T-helper 9 cell (primary cell): Measurements from ENCODE around the gene ERN1.

Experiments used
- DNase-seq: peaks from one replicate; pipeline ENCODE4 v3.0.0-alpha.2; 2020

The ERN1 gene

GRCh38 chr17:64107500-64108236 lies 22.3 kb downstream of the ERN1 start:
- DNase-seq = no peak

DNA sequence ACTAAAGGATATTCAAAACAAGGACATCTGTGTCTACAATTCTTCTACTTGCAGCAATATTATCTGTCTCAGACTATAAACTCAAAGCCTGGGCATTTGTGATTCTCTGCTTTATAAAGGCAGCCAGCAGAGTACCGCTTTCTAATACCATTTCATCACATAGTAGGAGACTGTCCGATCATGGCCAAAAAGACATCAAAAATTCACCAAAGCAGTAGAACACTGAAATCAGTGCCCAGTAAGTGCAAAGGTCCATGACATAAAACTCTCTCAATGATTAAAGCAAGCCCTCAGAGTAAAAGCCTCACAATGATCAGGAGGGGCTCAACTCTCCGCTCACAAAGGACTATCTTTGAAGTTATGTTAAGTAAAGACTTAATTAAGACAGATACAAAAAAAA lies 23.0 kb downstream of the ERN1 start:
- DNase-seq = no peak

DNA sequence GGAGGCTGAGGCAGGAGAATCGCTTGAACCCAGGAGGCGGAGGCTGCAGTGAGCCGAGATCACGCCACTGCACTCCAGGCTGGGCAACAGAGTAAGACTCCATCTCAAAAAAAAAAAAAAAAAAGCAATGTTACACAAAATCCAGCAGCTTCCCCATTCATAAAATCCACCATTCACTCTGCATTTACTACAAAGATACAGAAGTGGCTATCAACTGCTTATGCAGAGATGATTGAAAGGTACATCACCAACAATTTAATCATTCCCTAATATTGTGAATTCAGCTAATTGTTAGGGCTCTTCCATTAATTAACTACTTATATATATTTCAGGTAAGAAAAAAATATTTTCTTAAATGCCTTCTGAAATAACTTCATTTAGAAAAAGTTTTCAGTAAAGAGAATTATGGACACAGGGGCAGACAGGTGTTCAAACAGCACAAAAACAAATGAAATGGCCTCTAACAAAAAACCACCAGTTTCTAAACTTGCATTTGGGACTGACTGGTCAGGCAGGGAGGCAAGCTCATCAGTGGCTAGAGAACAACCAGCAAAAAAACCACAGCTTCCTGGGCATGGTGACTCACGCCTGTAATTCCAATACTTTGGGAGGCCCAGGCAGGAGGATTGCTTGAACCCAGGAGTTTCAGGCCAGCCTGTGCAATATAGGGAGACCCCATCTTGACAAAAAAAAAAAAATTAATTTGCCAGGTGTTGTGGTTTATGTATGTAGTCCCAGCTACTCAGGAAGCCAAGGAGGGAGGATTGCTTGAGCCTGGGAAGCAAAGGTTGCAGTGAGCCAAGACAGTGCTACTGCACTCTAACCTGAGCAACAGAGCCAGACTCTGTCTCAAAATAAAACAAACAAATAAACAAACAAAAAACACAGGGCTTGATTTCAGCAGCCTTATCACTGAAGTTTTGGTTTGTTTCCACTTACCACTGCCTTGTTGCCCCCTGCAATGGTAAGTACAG lies 26.3 kb downstream of the ERN1 start:
- no peak for DNase-seq

DNA sequence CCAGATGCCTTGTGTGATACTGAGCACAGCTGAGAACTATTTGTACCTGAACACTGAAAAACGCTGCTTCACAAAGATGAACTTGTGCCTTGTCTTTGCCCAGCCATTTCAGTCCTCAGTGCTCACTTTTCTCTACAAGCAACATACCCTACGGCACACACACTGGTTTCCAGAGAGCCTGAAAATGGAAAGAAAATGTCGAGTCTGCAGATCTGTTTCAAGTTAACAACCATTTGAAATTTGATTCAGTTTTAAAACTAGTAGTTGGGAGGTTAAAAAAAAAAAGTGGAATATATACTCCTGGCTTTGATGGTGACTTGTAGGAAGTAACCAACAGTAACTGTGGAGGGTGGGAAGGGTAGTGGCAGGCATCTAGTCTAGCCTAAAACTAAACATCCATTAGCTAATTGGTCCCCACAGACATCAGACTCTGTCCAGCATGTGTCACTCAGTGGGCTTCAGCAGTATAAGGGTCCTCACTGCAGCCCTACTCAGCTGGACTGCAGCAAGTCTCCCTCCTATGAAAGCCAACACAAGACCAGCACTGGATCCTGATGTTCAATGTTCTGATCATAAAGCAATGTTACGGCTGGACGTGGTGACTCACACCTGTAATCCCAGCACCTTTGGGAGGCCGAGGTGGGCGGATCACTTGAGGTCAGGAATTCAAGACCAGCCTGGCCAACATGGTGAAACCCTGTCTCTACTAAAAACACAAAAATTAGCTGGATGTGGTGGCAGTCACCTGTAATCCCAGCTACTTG lies 27.1 kb downstream of the ERN1 start:
- no peak for DNase-seq

GRCh38 chr17:64099543-64099942 lies 30.4 kb downstream of the ERN1 start:
- no peak for DNase-seq

- DNase-seq = no peak
These were observed 32.6 kb downstream of the ERN1 start for GRCh38 chr17:64097196-64097936.

DNA sequence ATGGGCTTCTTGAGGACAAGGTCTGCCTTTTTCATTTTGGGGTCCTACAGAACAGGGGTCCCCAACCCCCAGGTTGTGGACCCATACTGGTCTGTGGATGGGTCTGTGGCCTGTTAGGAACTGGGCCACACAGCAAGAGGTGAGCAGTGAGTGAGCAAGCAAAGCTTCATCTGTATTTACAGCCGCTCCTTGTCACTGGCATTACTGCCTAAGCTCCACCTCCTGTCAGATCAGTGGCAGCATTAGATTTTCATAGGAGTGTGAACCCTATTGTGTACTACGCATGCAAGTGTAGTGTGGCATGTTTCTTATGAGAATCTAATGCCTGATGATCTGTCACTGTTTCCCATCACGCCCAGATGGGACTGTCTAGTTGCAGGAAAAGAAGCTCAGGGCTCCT lies 33.9 kb downstream of the ERN1 start:
- DNase-seq = no peak

GRCh38 chr17:64095144-64095882 lies 34.6 kb downstream of the ERN1 start:
- DNase-seq = no peak

- no peak for DNase-seq
These were observed 35.5 kb downstream of the ERN1 start for GRCh38 chr17:64094412-64094811.

DNA sequence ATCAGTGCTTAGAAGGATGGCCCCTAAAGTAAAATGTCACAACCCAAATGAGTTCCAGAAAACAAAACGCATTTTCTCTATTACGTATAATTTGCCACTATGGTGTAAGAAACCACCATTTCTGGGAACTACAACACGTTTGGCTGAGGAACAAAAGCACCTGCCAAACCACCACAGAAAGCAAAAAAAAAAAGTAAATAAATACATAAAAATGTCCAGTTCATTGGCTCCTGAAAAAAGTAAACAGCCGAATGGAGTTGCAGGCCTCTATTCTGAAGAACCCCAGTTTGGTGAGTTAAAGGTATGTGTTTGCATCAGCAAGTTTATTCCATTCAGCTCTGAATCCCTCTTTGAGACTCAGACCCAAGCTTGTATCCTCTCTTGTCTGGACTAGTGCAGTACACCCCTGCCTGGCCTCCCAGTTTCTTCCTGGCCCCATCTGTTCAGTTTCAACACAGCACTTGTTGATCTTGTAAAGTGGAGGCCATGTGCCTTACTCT lies 36.9 kb downstream of the ERN1 start:
- DNase-seq = no peak

GRCh38 chr17:64092113-64092512 lies 37.8 kb downstream of the ERN1 start:
- no peak for DNase-seq

DNA sequence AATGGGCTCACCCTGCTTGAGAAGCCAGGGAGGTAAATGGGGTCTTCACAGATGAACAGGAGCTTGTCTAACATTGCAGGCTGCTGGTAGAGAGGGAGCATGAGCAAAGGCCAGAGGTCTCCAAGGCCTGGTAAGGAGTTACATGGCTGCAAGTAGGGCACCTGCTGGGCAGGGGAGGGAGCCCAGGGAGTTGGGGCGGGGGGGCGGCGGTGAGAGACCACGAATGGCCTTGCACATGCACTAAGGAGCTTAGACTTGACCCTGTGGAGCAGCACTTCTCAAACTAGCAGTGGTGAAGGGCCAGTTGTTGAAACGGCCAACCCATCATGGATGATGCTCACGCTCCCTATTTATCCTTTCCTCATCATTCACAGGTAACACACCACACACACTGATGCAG lies 38.4 kb downstream of the ERN1 start:
- no peak for DNase-seq

GRCh38 chr17:64091116-64091515 lies 38.8 kb downstream of the ERN1 start:
- DNase-seq = no peak

- DNase-seq = no peak
These were observed 39.8 kb downstream of the ERN1 start for GRCh38 chr17:64090144-64090543.

DNA sequence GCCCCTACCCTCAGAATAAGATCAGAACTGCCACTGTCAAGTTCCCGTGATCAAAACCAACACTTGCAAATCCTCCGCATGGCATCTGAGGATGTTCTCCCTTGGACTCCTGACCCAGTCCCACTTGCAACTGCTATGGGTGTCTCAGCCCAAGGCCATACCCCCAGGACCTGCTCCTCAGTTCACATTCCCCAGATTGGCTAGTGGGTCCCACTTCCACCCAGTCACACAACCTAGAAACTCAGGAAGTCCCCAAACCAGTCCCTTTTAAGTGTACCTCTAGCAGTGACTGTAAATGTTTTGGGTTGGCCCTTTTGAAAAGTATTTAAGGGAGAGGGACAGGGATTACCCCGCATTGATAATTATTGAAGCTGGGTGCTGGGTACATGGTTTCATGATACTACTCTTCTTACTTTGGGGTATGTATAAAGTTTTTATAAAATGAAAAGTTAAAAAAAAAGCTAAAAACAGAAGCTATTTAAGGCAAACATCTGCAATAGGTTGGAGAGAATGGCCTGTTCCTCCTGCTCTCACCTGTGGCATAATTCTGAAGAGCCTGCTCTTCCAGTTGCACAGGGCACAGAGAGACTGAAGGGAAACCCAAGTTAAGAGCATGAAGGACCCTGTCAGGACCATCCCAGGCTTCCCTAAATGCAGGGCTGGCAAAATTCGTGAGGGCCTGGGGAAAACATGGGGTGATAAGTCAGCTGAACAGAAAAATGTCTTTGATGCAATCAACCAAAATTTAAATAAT lies 42.5 kb downstream of the ERN1 start:
- DNase-seq = no peak

GRCh38 chr17:64085650-64086005 lies 44.3 kb downstream of the ERN1 start:
- DNase-seq = no peak

- DNase-seq = no peak
These were observed 44.8 kb downstream of the ERN1 start for GRCh38 chr17:64084940-64085649.

DNA sequence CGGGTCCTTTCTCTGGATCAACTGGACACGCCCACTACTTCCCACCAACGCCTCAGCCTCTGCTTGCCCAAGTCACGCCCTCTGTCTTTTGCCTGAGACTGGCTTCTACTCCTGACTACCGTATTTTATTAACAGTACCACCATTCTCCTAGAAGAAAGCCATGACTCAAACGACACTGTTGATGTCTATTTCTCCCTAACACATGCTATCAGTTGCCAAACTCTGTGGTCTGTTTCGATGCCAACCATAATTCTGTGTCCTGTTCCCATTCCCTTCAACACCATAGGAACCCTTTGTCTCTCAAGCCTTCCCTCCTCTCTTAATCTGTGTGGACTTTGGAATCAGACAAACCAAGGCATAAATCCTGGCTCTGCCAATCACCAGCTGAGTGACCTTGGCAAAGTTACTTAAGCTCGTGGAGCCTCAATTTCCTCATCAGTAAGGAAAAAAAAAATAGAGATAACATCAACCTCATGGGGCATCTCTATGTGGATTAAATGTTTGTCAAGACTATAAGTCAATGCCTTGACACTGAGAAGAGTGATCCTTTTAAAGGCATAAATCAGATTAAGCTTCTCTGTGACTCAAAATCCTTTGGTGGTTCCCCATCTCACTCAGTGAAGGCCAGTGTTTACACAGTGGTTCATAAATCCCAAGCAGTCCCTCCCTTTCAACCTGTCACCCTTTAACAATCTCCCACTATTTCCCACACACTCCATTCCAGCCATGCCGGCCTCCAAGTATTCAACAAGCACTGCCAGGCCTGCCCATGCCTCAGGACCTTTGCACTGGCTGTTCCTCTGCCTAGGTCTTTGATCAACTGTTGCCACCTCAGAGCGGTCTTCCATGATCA lies 45.6 kb downstream of the ERN1 start:
- DNase-seq = no peak

GRCh38 chr17:64083563-64084085 lies 46.3 kb downstream of the ERN1 start:
- DNase-seq = no peak
